OCI-LY1 (cell line): Measurements from ENCODE around the gene C2orf15.
A peak's percentile ranks its signal among the peaks of the same experiment; 100 is the strongest.

Source experiments
- H2AFZ ChIP-seq: fragments of 200-600 bp; sonication (generic), shearing (Covaris generic); 2 replicates; pipeline ENCODE4 v1.6.0; 2014; ENCODE audit warnings: antibody characterized with exemption, mild to moderate bottlenecking, low read length
- H3F3A ChIP-seq: fragments of 200-600 bp; sonication (generic), shearing (Covaris generic); 2 replicates; pipeline ENCODE4 v1.6.0; 2014; ENCODE audit warnings: mild to moderate bottlenecking, antibody characterized with exemption, low read length, moderate library complexity; ENCODE audit not compliant: insufficient read depth
- H3K27ac ChIP-seq: fragments of 200-600 bp; sonication (generic); 2 replicates; pipeline ENCODE4 v1.5.1; 2014; ENCODE audit warnings: low read length, mixed run types, mild to moderate bottlenecking, low read depth; ENCODE audit not compliant: poor library complexity, severe bottlenecking
- H3K27me3 ChIP-seq: fragments of 200-600 bp; sonication (generic); 2 replicates; pipeline ENCODE4 v1.6.0; 2014; ENCODE audit warnings: antibody characterized with exemption, mild to moderate bottlenecking, low read length, moderate library complexity; ENCODE audit not compliant: insufficient read depth
- H3K36me3 ChIP-seq: fragments of 200-600 bp; sonication (generic); 2 replicates; pipeline ENCODE4 v1.6.1; 2014; ENCODE audit warnings: mild to moderate bottlenecking, antibody characterized with exemption, low read length, moderate library complexity, mixed read lengths; ENCODE audit not compliant: insufficient read depth
- H3K4me1 ChIP-seq: fragments of 200-600 bp; sonication (generic); 2 replicates; pipeline ENCODE4 v1.5.1; 2014; ENCODE audit warnings: mild to moderate bottlenecking, low read length, moderate library complexity; ENCODE audit not compliant: insufficient read depth, severe bottlenecking
- H3K4me2 ChIP-seq: fragments of 200-600 bp; sonication (generic), shearing (Covaris generic); 2 replicates; pipeline ENCODE4 v1.6.1; 2014; ENCODE audit warnings: low read length
- H3K4me3 ChIP-seq: fragments of 200-600 bp; sonication (generic); 2 replicates; pipeline ENCODE4 v1.5.1; 2014; ENCODE audit warnings: low read length, low read depth, mild to moderate bottlenecking, mixed read lengths; ENCODE audit not compliant: poor library complexity, severe bottlenecking
- H3K79me2 ChIP-seq: fragments of 200-600 bp; shearing (Covaris generic); 2 replicates; pipeline ENCODE4 v1.6.1; 2016; ENCODE audit warnings: mixed run types, low read length, mixed read lengths; ENCODE audit not compliant: insufficient read depth
- H3K9ac ChIP-seq: fragments of 200-600 bp; sonication (generic), shearing (Covaris generic); 2 replicates; pipeline ENCODE4 v1.6.1; 2014; ENCODE audit warnings: mild to moderate bottlenecking, low read length, mixed read lengths
- H3K9me2 ChIP-seq: fragments of 200-600 bp; sonication (generic), shearing (Covaris generic); 2 replicates; pipeline ENCODE4 v1.6.1; 2014; ENCODE audit warnings: low read depth, mild to moderate bottlenecking, low read length, mixed read lengths
- H3K9me3 ChIP-seq: fragments of 200-600 bp; shearing (Covaris generic); 2 replicates; pipeline ENCODE4 v1.6.1; 2014; ENCODE audit warnings: low read length, mixed read lengths
- H4K20me1 ChIP-seq: fragments of 200-600 bp; sonication (generic), shearing (Covaris generic); 2 replicates; pipeline ENCODE4 v1.6.0; 2016; ENCODE audit warnings: mild to moderate bottlenecking, low read length; ENCODE audit not compliant: insufficient read depth
- EZH2 ChIP-seq: fragments of 200-600 bp; sonication (generic), shearing (Covaris generic); IDR thresholded peaks from 2 replicates; pipeline ENCODE4 v1.8.0; 2017; ENCODE audit warnings: borderline replicate concordance, mixed run types, mild to moderate bottlenecking, antibody characterized with exemption, low read length, moderate library complexity, mixed read lengths
- TF ChIP-seq, protein P1 (sequence below): fragments of 200-600 bp; sonication (generic), shearing (Covaris generic); IDR thresholded peaks from 2 replicates; pipeline ENCODE4 v1.5.1; 2017; ENCODE audit warnings: mild to moderate bottlenecking, antibody characterized with exemption, low read length, moderate library complexity, mixed read lengths

Gene C2orf15

DNA sequence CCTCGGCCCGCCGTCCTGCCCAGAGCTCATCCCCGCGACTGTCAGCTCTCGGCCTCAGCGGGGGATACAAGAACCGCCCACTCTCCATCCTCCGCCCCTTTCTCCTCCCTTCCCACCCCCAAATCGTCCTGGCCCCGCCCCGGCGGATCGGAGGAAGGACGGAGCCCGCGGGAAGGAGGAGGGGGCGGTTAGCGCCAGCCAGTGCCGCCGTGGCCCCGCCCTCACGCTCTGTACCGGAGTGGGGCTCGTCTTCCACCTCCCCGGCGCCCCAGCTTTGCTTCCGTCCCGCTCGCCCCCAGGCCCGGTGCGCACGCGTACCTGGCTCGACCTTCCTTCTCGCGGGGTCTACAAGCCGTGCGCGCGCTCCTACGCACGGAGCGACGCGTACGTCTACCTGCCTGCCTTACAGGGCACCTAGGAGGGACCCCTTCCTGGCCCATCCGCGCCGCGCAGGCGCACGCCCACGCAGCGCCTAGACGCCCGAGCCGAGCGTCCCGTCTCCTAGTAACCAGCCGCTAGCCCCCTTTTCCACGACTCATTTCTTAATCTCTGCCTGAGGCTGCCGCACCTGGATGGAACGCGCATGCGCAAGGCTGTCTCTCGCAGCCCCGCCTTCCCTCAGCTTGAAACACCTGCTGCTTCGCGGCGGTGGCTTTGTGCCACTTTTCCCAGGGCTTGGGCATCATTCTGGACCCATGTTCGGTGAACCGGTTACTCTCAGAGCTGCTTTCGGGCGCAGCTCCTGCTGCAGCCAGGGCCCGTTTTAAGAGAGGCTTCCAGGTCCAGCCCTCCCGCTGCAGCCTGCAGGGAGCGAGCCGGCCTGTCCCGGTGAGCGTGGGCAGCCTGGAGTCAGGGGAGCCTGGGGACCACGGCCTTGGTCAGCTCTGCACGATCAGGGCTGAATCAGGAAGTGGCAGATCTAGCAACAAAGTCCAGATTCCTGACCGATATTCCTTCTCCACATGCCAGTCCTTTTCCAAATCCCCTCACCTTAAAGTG, at the start of gene C2orf15:
C2orf15 (plus strand) TSS at position 598 of the 999 bp plus-strand sequence. CDS start 8,852 bp downstream, outside the sequence.
- peak within 1 kb of the TSS; percentile 53; the same call in 1 of the 2 replicates for H2AFZ ChIP-seq
- H3K4me2 ChIP-seq, result peak within 1 kb of the TSS; percentile 85
- no peaks in the 10 kb centered on the region for H3K9me3 ChIP-seq
- peaks cover 22% of the 10 kb centered on the region for H3K4me1 ChIP-seq
- H3K27ac ChIP-seq, result peak within 1 kb of the TSS; percentile 43
- H3K9ac ChIP-seq, result peak within 1 kb of the TSS; percentile 77
- H3K27me3 ChIP-seq, result no peaks in the 10 kb centered on the region
- H3K36me3 ChIP-seq, result no peaks in the 10 kb centered on the region
- peak within 1 kb of the TSS; percentile 84 for H3K4me3 ChIP-seq
- H3K9me2 ChIP-seq, result no peaks in the 10 kb centered on the region
- TF ChIP-seq, protein P1, sequence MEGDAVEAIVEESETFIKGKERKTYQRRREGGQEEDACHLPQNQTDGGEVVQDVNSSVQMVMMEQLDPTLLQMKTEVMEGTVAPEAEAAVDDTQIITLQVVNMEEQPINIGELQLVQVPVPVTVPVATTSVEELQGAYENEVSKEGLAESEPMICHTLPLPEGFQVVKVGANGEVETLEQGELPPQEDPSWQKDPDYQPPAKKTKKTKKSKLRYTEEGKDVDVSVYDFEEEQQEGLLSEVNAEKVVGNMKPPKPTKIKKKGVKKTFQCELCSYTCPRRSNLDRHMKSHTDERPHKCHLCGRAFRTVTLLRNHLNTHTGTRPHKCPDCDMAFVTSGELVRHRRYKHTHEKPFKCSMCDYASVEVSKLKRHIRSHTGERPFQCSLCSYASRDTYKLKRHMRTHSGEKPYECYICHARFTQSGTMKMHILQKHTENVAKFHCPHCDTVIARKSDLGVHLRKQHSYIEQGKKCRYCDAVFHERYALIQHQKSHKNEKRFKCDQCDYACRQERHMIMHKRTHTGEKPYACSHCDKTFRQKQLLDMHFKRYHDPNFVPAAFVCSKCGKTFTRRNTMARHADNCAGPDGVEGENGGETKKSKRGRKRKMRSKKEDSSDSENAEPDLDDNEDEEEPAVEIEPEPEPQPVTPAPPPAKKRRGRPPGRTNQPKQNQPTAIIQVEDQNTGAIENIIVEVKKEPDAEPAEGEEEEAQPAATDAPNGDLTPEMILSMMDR, result no peak
- TF ChIP-seq EZH2, result no peak
- no peaks in the 10 kb centered on the region for H4K20me1 ChIP-seq
- no peaks in the 10 kb centered on the region for H3F3A ChIP-seq
- 0 out of 2 replicates have a peak, but pooled peaks cover 3% of the 10 kb centered on the region for H3K79me2 ChIP-seq

DNA sequence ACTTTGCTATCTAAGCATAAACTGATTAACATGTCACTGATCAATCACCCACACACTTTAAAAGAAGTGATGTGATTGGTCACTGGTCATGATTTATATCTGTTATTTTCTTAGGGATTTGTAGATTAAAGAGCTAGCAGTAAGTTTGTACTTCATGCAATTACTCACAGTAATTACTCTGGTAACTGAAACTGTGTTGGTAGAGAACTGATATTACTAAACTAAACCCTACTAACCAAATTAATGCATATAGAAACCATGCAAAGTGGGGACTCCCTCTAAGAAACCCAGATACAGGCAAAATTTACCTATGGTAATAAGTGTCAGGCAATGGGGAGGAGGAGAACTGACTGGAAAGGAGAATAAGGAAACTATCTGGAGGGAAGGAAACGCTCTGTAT, 44.8 kb upstream of the C2orf15 start:
- peaks cover 7% of the 10 kb centered on the region; the same call in 1 of the 2 replicates for H3K9me3 ChIP-seq
- H2AFZ ChIP-seq, result no peak overlapping the region
- no peak overlapping the region for H3K27ac ChIP-seq
- no peaks in the 10 kb centered on the region for H3K79me2 ChIP-seq
- H3K4me2 ChIP-seq, result no peak overlapping the region
- H3K36me3 ChIP-seq, result no peaks in the 10 kb centered on the region; the same call in 1 of the 2 replicates
- H3K9me2 ChIP-seq, result 0 out of 2 replicates have a peak, but pooled peaks cover 2% of the 10 kb centered on the region
- peaks cover 11% of the 10 kb centered on the region for H3K4me1 ChIP-seq
- H4K20me1 ChIP-seq, result no peaks in the 10 kb centered on the region
- TF ChIP-seq EZH2, result no peak
- TF ChIP-seq, protein P1, result no peak
- no peak overlapping the region for H3K9ac ChIP-seq
- H3K4me3 ChIP-seq, result no peak overlapping the region
- H3K27me3 ChIP-seq, result no peaks in the 10 kb centered on the region
- no peaks in the 10 kb centered on the region for H3F3A ChIP-seq

DNA sequence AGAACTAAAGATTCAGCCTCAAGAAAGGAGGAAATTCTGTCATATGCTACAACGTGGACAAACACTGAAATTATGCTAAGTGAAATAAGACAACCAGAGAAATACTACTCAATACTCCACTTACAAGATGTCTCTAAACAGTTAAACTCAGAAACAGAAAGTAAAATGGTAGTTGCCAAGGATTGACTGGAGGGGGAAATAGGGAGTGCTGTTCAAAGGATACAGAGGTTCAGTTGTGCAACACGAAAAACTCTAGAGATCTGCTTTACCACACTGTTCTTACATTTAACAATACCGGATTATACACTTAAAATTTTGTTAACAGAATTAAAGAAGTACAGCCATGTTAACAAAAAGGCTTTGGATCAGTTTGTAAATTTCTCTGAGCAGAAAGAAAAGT, 39.8 kb upstream of the C2orf15 start:
- Histone ChIP-seq H3K27ac (no peak overlapping the region), H3K36me3 (no peaks in the 10 kb centered on the region), H3F3A (no peaks in the 10 kb centered on the region), H3K4me3 (no peak overlapping the region), H3K9ac (no peak overlapping the region), H3K4me1 (peaks cover 11% of the 10 kb centered on the region), H3K9me2 (0 out of 2 replicates have a peak, but pooled peaks cover 2% of the 10 kb centered on the region), H3K9me3 (no peaks in the 10 kb centered on the region), H4K20me1 (no peaks in the 10 kb centered on the region), H3K27me3 (no peaks in the 10 kb centered on the region), H2AFZ (no peak overlapping the region), H3K79me2 (no peaks in the 10 kb centered on the region), H3K4me2 (no peak overlapping the region)
- no peak for TF ChIP-seq EZH2
- TF ChIP-seq, protein P1, result no peak
